CD4-positive, CD25-positive, alpha-beta regulatory T cell (primary cell): ENCODE measurements around the gene PITPNB. TPM values are rescaled to one million over a fixed set of nuclear protein-coding genes. Genes with fewer than 3 reads are reported as not detected.

Experiments used
- ATAC-seq, 2 donors: fragments of 150-1000 bp; cut with Tn5 transposase; one replicate each; pipeline ENCODE4 v1.10.0; 2021; ENCODE audit warnings: low read depth in 2 of 2, moderate number of reproducible peaks in 2 of 2, moderate library complexity in 1 of 2
- DNase-seq, 3 donors: peaks; one replicate each; pipeline versions ENCODE4 v3.0.0 to v3.0.0-alpha.2; 2012 to 2022; ENCODE audit warnings: mixed read lengths in 1 of 3
- H3K27ac ChIP-seq: one replicate; pipeline ENCODE4 v1.7.0; 2013; ENCODE audit warnings: mild to moderate bottlenecking, low read length; ENCODE audit not compliant: insufficient read depth, poor library complexity, severe bottlenecking
- H3K27me3 ChIP-seq: one replicate; pipeline ENCODE4 v1.7.0; 2013; ENCODE audit warnings: low read length; ENCODE audit not compliant: control insufficient read depth, insufficient read depth
- H3K36me3 ChIP-seq: one replicate; pipeline ENCODE4 v1.7.0; 2013; ENCODE audit warnings: mild to moderate bottlenecking, low read length, moderate library complexity; ENCODE audit not compliant: control insufficient read depth, insufficient read depth
- H3K4me1 ChIP-seq: 2 replicates; pipeline ENCODE4 v1.7.0; 2013; ENCODE audit warnings: mild to moderate bottlenecking, low read length; ENCODE audit not compliant: insufficient read depth, control insufficient read depth, poor library complexity, severe bottlenecking
- H3K4me3 ChIP-seq: one replicate; pipeline ENCODE4 v1.7.0; 2013; ENCODE audit warnings: low read depth, mild to moderate bottlenecking, low read length, moderate library complexity
- H3K9me3 ChIP-seq, 2 experiments: 1 replicate in 1 of 2; 2 replicates in 1 of 2; pipeline ENCODE4 v1.7.0; 2013; ENCODE audit warnings: low read length in 2 of 2, mild to moderate bottlenecking in 1 of 2, moderate library complexity in 1 of 2; ENCODE audit not compliant: control insufficient read depth in 2 of 2
- H3K27ac Mint-ChIP-seq, 3 donors: one replicate each; pipeline ENCODE4 v1.8.0; 2020 to 2022; ENCODE audit warnings: mild to moderate bottlenecking in 3 of 3, mixed read lengths in 3 of 3, moderate library complexity in 2 of 3
- H3K27me3 Mint-ChIP-seq: one replicate; pipeline ENCODE4 v1.8.0; 2022; ENCODE audit warnings: mild to moderate bottlenecking, mixed read lengths
- H3K36me3 Mint-ChIP-seq: one replicate; pipeline ENCODE4 v1.8.0; 2020; ENCODE audit warnings: mixed read lengths
- H3K4me1 Mint-ChIP-seq, 4 donors: one replicate each; pipeline ENCODE4 v1.8.0; 2020 to 2022; ENCODE audit warnings: mixed read lengths in 4 of 4, mild to moderate bottlenecking in 1 of 4
- H3K4me3 Mint-ChIP-seq, 4 donors: one replicate each; pipeline ENCODE4 v1.8.0; 2020 to 2022; ENCODE audit warnings: mild to moderate bottlenecking in 4 of 4, mixed read lengths in 4 of 4, moderate library complexity in 3 of 4
- H3K9me3 Mint-ChIP-seq, 7 donors: one replicate each; pipeline ENCODE4 v1.8.0; 2020 to 2022; ENCODE audit warnings: mixed read lengths in 7 of 7, mild to moderate bottlenecking in 3 of 7, moderate library complexity in 2 of 7
- polyA plus RNA-seq, 4 donors: library from polyadenylated mRNA; unstranded; fragments of 300-500 nt; fragmentation: Illumina TruSeq; gene quantifications; one replicate each; pipeline ENCODE4 v1.2.3, GENCODE V29; 2021
- total RNA-seq: library from RNA; stranded (reverse); gene quantifications from one replicate; pipeline ENCODE4 v1.2.3, GENCODE V29; 2022

PITPNB gene
- total and polyA plus RNA-seq, 5 donors from 2014 or later, result 59.3 to 69.3 (median 64.7) TPM

DNA sequence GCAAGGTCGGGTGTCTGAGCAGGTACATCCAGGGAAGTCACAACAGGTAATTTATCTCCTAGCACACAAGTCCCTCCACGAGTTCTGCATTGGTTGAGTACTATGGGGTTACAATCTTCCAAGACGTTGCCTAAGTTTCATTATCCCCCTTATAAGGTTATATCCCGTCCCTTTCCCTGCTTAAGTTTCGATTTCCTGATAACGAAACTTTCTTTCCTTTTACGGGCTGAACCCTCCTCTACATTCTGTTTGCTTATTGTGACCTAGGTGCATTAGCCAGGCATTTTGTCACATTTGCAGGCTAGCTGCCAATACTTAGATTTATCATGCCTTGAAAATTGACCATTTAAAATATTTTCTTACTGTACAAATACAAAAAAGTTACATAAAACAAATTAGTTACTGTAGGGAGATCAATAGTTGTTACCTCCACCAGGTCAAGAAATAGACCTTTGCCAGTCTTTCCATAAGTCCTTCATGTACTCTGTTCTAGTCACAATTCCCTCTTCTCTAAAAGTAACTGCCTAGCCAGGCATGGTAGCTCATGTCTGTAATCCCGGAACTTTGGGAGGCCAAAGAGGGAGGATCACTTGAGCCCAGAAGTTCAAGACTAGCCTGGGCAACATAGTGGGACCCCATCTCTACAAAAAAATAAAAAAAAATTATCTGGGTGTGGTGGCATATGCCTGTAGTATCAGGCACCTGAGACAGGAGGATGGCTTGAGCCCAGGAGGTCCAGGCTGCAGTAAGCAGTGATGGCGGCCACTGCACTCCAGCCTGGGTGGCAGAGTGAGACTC lies 14.3 kb upstream of the PITPNB start:
- Histone ChIP-seq H3K36me3 (no peaks in the 10 kb centered on the region), H3K27me3 (no peaks in the 10 kb centered on the region), H3K9me3 (no peaks in the 10 kb centered on the region), H3K4me1 (no peaks in the 10 kb centered on the region), H3K27ac (no peak overlapping the region), H3K4me3 (no peak overlapping the region)
- peaks cover 5% of the 10 kb centered on the region for H3K27me3 Mint-ChIP-seq
- peak overlapping the region in 2 of 3 donors; percentile 26 to 62 for H3K27ac Mint-ChIP-seq
- no peaks in the 10 kb centered on the region for H3K9me3 Mint-ChIP-seq
- H3K4me3 Mint-ChIP-seq, result no peak overlapping the region
- peaks cover 0 to 13% (median 7%) of the 10 kb centered on the region in 4 donors for H3K4me1 Mint-ChIP-seq
- DNase-seq (no peak), ATAC-seq (no peak)
- H3K36me3 Mint-ChIP-seq, result peaks cover 20% of the 10 kb centered on the region

DNA sequence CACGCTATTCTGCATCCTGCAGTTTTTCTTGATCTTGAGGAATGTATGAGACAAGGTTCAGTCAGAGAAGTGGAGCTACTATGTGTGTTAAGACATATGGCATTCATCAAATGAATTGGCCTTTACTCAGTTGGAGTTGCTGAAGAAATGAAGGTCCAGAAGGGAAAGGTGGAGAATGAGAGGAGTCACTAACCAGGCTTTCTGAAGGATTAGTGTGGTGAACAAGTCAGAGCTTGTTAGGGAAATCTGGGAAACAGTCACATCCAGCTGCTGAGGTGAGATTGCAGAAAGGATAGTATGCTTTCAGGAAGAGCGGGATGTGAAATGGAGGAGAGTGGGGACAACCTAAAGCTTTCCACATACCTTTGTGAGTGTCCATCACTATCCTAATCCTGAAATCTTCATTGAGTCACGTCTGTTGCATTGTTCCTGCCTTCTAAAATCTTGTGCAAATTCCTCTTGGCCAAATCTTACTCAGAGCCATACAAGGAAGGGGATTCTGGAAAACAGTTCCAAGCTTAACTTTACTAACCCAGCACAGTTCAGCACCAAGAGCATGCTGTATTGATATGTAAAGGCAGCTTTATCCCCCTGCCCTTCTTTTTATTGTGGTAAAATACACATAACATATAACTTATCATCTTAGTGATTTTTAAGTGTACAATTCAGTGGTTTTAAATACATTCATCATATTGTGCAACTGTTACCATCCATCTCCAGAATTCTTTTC lies 11.4 kb upstream of the PITPNB start:
- Mint-ChIP-seq H3K9me3 (no peaks in the 10 kb centered on the region), H3K4me3 (no peak overlapping the region), H3K4me1 (peaks cover 9 to 30% (median 15%) of the 10 kb centered on the region in 4 donors), H3K27ac (no peak overlapping the region), H3K36me3 (peaks cover 14% of the 10 kb centered on the region), H3K27me3 (peaks cover 5% of the 10 kb centered on the region)
- Histone ChIP-seq H3K36me3 (no peaks in the 10 kb centered on the region), H3K9me3 (no peaks in the 10 kb centered on the region), H3K27me3 (no peaks in the 10 kb centered on the region), H3K4me1 (no peaks in the 10 kb centered on the region), H3K27ac (no peak overlapping the region), H3K4me3 (no peak overlapping the region)
- DNase-seq (no peak), ATAC-seq (no peak)

DNA sequence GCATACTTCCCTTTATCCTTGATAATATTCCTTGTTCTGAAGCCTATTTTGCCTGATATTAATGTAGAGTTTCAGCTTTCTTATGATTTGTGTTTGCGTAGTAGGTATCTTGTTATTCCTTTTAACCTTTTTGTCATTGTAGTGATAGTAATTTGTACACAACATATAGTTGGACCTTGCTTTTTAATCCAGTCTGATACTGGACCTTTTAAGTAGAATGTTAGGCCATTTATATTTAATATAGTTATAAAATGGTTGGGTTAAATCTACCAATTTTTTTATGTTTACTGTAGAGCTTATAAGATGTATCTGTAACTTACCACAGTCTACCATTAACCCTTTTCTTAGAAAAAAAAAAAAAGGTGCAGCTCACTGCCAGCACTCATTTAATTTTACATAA lies 8.6 kb upstream of the PITPNB start:
- Histone ChIP-seq H3K27me3 (no peaks in the 10 kb centered on the region), H3K9me3 (no peaks in the 10 kb centered on the region), H3K4me1 (no peaks in the 10 kb centered on the region), H3K27ac (no peak overlapping the region), H3K4me3 (no peak overlapping the region), H3K36me3 (peaks cover 12% of the 10 kb centered on the region)
- no peak for DNase-seq
- Mint-ChIP-seq H3K27ac (no peak overlapping the region), H3K4me3 (no peak overlapping the region), H3K36me3 (peaks cover 6% of the 10 kb centered on the region), H3K4me1 (peaks cover 22 to 37% (median 29%) of the 10 kb centered on the region in 4 donors), H3K27me3 (peaks cover 5% of the 10 kb centered on the region), H3K9me3 (no peaks in the 10 kb centered on the region)
- ATAC-seq, result no peak

DNA sequence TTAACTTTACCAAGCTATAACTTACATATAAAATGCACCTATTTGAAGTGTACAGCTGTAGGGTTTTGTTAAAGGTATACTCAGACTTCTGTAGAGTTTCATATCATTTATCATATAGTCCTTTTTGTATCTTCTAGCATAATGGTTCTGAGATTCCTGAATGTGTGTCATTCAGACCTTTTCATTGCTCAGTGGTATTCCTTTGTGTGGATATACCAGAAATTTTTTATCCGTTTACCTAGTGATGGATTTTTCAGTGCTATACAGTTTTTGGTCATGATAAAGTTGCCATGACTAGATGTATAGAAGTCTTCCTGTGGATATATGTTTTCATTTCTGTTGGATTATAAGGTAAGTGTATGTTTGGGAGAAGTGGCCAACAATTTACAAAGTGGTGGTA lies 6.3 kb upstream of the PITPNB start:
- DNase-seq (no peak), ATAC-seq (no peak)
- Mint-ChIP-seq H3K9me3 (no peaks in the 10 kb centered on the region), H3K27me3 (peaks cover 5% of the 10 kb centered on the region), H3K27ac (no peak overlapping the region), H3K36me3 (peaks cover 11% of the 10 kb centered on the region), H3K4me1 (peaks cover 29 to 52% (median 43%) of the 10 kb centered on the region in 4 donors), H3K4me3 (no peak overlapping the region)
- no peaks in the 10 kb centered on the region for H3K9me3 ChIP-seq
- no peak overlapping the region for H3K4me3 ChIP-seq
- no peak overlapping the region for H3K27ac ChIP-seq
- peaks cover 2% of the 10 kb centered on the region for H3K4me1 ChIP-seq
- H3K27me3 ChIP-seq, result no peaks in the 10 kb centered on the region
- peaks cover 16% of the 10 kb centered on the region for H3K36me3 ChIP-seq

DNA sequence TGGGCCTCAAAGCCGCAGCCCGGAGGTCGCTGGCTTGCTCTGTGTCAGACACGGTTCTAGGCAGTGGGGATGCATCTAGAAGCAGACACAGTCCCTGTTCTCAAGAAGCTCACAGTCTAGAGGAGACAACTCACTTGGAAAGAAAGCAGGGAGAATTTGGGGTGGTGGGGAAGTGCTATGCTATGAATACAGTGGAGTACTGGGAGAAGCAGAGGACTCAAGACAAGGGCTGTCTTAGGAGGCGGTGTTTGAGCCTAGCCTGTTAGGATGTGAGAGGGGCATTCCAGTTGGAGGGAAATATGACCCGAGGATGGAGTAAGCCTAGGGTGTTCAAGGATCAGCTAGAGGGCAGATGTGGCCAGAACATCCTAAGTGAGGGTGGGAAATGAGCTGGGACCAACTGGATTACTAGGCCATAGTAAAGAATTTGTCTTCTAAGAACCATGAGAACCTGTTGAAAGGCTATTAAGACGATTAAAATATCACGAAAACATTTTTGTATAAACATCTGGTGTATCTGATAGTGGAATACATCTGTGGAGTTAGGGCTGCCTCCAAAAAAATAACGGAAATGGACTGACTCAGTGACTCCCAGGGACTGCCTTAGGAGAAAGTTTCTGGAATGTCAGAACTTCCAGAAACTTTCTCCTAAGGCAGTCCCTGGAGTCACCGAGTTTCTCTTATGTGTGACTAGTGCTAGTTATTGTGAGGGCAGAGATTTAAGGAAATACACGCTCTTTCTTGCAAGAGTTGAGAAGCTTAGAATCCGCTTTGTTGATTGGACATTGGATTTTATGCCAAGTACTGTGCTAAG lies 1.1 kb upstream of the PITPNB start:
- peaks cover 4% of the 10 kb centered on the region for H3K27me3 Mint-ChIP-seq
- Histone ChIP-seq H3K27me3 (no peaks in the 10 kb centered on the region), H3K36me3 (peaks cover 16% of the 10 kb centered on the region), H3K4me3 (peak overlapping the region; percentile 85), H3K9me3 (no peaks in the 10 kb centered on the region), H3K4me1 (peaks cover 34% of the 10 kb centered on the region), H3K27ac (peak overlapping the region; percentile 97)
- peak overlapping the region; percentile 95 to 99 (median 98) for H3K27ac Mint-ChIP-seq
- no peaks in the 10 kb centered on the region for H3K9me3 Mint-ChIP-seq
- H3K4me1 Mint-ChIP-seq, result peaks cover 49 to 74% (median 58%) of the 10 kb centered on the region in 4 donors
- peak overlapping the region; percentile 95 to 99 (median 99) for H3K4me3 Mint-ChIP-seq
- DNase-seq, result no peak
- ATAC-seq, result peak; percentile 31 to 39
- peaks cover 11% of the 10 kb centered on the region for H3K36me3 Mint-ChIP-seq

DNA sequence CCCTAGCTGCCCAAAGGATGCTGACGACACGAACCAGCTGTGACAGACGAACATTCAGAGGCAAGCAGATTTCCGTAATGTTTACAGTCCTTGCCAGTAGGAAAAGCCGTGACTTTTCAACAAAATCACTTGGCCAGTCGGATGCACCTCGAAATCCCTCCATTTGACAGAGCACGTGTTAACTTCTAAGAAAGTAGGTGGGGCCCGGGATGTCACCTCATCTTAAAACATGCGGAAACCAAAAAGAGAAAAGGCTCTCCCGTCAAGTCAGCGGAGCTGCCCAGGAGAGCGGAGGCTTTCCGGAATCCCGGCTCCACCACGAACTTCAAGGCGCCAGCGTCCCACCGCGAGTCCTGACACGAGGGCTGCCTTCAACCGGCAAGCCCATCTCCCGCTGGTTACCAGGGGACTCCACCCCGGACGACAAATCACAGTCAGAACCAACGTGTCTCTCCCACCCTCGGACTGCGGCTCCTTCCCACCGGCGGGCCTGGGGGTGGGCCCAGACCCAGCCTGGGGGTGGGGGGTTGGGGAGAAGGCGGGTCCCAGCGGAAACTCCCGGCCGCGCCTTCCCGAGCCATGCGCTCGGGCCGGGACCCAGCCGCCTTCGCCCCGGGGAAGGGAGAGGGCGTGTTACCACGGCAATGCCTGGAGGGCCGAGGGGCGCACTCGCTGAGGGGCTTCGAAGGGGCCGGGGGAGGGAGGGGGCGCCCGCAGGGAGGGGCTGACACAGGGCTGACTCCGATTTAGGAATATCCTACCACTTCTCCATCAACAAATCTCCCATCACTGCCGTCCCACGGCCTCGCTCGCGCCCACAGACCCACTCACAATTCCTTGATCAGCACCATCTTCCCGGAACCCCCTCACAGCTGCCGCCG lies 475 bp downstream of the PITPNB start:
- peak; percentile 36 to 75 (median 47) for DNase-seq
- no peaks in the 10 kb centered on the region for H3K9me3 Mint-ChIP-seq
- Histone ChIP-seq H3K27me3 (no peaks in the 10 kb centered on the region), H3K4me3 (peak overlapping the region; percentile 87), H3K4me1 (peaks cover 43% of the 10 kb centered on the region), H3K36me3 (peaks cover 9% of the 10 kb centered on the region), H3K27ac (peak overlapping the region; percentile 97), H3K9me3 (no peaks in the 10 kb centered on the region)
- peaks cover 10% of the 10 kb centered on the region for H3K36me3 Mint-ChIP-seq
- H3K4me3 Mint-ChIP-seq, result peak overlapping the region; percentile 95 to 99 (median 99)
- peaks cover 4% of the 10 kb centered on the region for H3K27me3 Mint-ChIP-seq
- H3K4me1 Mint-ChIP-seq, result peaks cover 54 to 81% (median 63%) of the 10 kb centered on the region in 4 donors
- peak overlapping the region; percentile 95 to 99 (median 98) for H3K27ac Mint-ChIP-seq
- ATAC-seq, result no peak

DNA sequence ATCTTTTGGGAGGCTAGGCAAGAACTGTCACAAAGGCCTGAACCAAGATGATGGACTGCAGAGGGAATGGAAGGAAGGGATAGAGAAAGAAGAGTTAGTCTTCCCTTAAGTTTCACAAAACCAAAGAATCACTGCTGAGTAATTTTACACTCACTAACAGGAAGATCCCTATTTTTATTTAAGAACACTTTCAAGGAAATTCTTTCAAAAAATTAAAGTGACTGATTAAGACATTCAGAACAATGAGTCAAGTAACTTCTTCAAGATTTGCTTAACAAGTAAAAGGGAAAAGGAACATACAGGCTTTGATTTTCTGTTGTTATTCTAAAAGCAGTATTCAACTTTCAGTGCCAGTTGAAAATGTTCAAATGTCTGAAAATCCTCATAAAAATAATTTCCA lies 3.1 kb downstream of the PITPNB start:
- Mint-ChIP-seq H3K27me3 (peaks cover 4% of the 10 kb centered on the region), H3K4me3 (peak overlapping the region in 3 of 4 donors; percentile 13 to 55 (median 22)), H3K36me3 (peaks cover under 1% of the 10 kb centered on the region), H3K27ac (no peak overlapping the region), H3K4me1 (peaks cover 58 to 82% (median 74%) of the 10 kb centered on the region in 4 donors), H3K9me3 (no peaks in the 10 kb centered on the region)
- Histone ChIP-seq H3K27me3 (no peaks in the 10 kb centered on the region), H3K27ac (no peak overlapping the region), H3K4me1 (peaks cover 48% of the 10 kb centered on the region), H3K9me3 (no peaks in the 10 kb centered on the region), H3K4me3 (peak overlapping the region; percentile 7), H3K36me3 (peaks cover 4% of the 10 kb centered on the region)
- DNase-seq (no peak), ATAC-seq (no peak)
